Subcutaneous abdominal adipose tissue (tissue), 5 donors: ENCODE results near the gene PTPN22.

Experiments used
- H3K27ac ChIP-seq: one replicate; pipeline ENCODE4 v1.7.0; 2013; ENCODE audit warnings: low read depth, mild to moderate bottlenecking, inconsistent platforms, low read length, moderate library complexity
- H3K27me3 ChIP-seq, 5 donors: one replicate each; pipeline ENCODE4 v1.7.0; 2013; ENCODE audit warnings: low read length in 5 of 5, inconsistent platforms in 1 of 5; ENCODE audit not compliant: control insufficient read depth in 5 of 5, insufficient read depth in 4 of 5
- H3K36me3 ChIP-seq, 5 donors: one replicate each; pipeline ENCODE4 v1.7.0; 2013; ENCODE audit warnings: low read length in 5 of 5; ENCODE audit not compliant: control insufficient read depth in 5 of 5, insufficient read depth in 5 of 5
- H3K4me1 ChIP-seq, 5 donors: one replicate each; pipeline ENCODE4 v1.7.0; 2013; ENCODE audit warnings: low read length in 5 of 5, mild to moderate bottlenecking in 3 of 5, moderate library complexity in 1 of 5; ENCODE audit not compliant: control insufficient read depth in 5 of 5, insufficient read depth in 5 of 5
- H3K4me3 ChIP-seq, 5 donors: one replicate each; pipeline ENCODE4 v1.7.0; 2013; ENCODE audit warnings: low read length in 5 of 5, low read depth in 1 of 5
- H3K9ac ChIP-seq, 5 donors: one replicate each; pipeline ENCODE4 v1.7.0; 2013; ENCODE audit warnings: low read length in 5 of 5, mild to moderate bottlenecking in 4 of 5, moderate library complexity in 3 of 5
- H3K9me3 ChIP-seq, 5 donors: one replicate each; pipeline ENCODE4 v1.7.0; 2013; ENCODE audit warnings: low read length in 5 of 5; ENCODE audit not compliant: control insufficient read depth in 5 of 5
- donor health status: healthy.
- donor health status: healthy.
- donor health status: healthy.
- donor health status: healthy.
- donor health status: healthy.

The PTPN22 gene

DNA sequence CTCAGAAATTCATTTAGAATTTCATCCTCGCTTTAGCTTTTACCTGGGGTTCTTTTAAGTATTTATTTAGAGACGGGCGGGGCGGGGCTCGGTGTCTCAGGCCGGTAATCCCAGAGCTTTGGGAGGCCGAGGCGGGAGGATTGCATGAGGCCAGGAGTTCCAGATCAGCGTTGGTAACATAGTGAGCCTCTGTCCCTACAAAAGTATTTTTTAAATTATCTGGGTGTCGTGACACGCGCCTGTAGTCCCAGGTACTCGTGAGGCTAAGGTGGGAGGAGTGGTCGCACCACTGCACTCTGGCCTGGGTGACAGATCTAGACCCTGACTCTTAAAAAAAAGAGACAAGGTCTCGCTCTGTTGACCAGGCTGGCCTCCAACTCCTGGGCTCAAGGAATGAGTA, 58.3 kb downstream of the PTPN22 start:
- no peaks in the 10 kb centered on the region for H3K27me3 ChIP-seq
- H3K36me3 ChIP-seq, result no peaks in the 10 kb centered on the region
- peaks cover 0 to 34% (median 25%) of the 10 kb centered on the region in 5 donors for H3K4me1 ChIP-seq
- no peak overlapping the region for H3K27ac ChIP-seq
- H3K9ac ChIP-seq, result peak overlapping the region in 1 of 5 donors; percentile 86
- peak overlapping the region in 2 of 5 donors; percentile 77 to 98 for H3K4me3 ChIP-seq
- H3K9me3 ChIP-seq, result no peaks in the 10 kb centered on the region

DNA sequence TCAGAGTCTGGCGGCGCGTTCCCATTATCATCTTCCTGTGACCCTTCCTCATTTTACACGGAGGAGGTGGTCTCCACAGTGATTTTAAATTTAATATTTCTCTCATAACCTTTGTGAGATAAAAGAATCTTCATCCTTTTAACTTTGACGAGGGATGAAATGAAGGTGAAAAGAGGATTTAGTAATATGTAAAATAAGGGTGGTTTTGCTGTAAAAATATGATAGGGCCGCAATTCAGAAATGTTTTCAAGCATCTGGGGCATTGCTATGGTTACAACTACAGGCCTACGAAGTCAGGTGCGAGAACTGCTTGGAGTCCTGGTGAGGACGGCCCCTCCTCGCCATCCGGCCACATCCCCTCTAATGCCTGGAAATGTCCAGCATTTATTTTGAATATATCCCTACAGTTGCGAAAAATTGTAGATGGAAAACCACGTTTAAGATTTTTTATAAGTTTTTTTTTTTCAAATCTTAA, 58.8 kb downstream of the PTPN22 start:
- no peaks in the 10 kb centered on the region for H3K36me3 ChIP-seq
- no peaks in the 10 kb centered on the region for H3K9me3 ChIP-seq
- H3K4me1 ChIP-seq, result peaks cover 0 to 36% (median 25%) of the 10 kb centered on the region in 5 donors
- peak overlapping the region; percentile 80 for H3K27ac ChIP-seq
- peak overlapping the region; percentile 73 to 95 (median 86) for H3K9ac ChIP-seq
- peak overlapping the region; percentile 57 to 98 (median 74) for H3K4me3 ChIP-seq
- no peaks in the 10 kb centered on the region for H3K27me3 ChIP-seq

- peak within 1 kb of the TSS; percentile 90 to 98 (median 95) for H3K9ac ChIP-seq
- H3K4me3 ChIP-seq, result peak within 1 kb of the TSS; percentile 74 to 99 (median 99)
- H3K27me3 ChIP-seq, result no peaks in the 10 kb centered on the region
- H3K27ac ChIP-seq, result peak within 1 kb of the TSS; percentile 90
- H3K4me1 ChIP-seq, result peaks cover 0 to 36% (median 25%) of the 10 kb centered on the region in 5 donors
- no peaks in the 10 kb centered on the region for H3K9me3 ChIP-seq
- no peaks in the 10 kb centered on the region for H3K36me3 ChIP-seq
Measured at GRCh38 chr1:113811888-113812660, 59.4 kb downstream of the PTPN22 start, which contains the start of gene RSBN1. Gene RSBN1, minus strand, starts transcription at chr1:113812476. Its CDS starts 64 bp downstream, at chr1:113812412.

DNA sequence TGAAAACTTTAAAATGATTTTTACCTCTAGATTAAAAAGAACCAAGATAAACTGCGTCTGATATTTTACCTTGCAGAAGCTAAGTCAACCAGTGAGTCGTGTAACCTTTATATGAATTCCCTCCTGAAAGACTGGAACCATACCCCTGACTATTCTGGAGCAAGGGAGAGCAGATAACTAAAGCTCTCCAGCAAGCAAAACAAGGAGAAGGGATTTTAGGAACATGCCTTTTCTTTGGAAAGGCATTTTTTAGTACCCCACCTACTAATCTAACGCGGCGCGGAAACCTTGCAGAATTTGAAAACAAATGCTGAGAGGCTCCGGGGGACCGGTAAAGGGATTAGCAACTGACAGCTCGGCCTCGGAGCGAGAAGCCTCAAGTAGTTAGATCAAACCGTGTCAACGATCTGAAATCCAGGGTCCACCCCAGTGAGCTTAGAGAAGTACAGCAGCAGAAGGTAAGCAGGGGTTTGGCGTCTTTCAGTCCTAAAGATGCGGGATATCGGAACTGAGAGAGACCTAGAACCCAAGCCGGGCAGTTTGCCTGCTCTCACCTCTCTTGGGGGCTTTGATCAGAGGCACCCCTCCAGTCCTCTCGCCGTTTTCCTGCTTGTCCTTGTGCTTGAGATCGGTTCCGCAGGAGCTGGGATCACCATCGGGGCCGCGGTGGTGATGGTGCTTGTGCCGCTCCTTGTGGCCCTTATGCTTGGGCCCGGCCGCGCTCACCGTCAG, 60.2 kb downstream of the PTPN22 start:
- H3K9ac ChIP-seq, result peak overlapping the region; percentile 90 to 98 (median 95)
- H3K9me3 ChIP-seq, result no peaks in the 10 kb centered on the region
- H3K27ac ChIP-seq, result peak overlapping the region; percentile 90
- peak overlapping the region; percentile 74 to 99 (median 99) for H3K4me3 ChIP-seq
- H3K27me3 ChIP-seq, result no peaks in the 10 kb centered on the region
- no peaks in the 10 kb centered on the region for H3K36me3 ChIP-seq
- peaks cover 0 to 36% (median 25%) of the 10 kb centered on the region in 5 donors for H3K4me1 ChIP-seq

- no peaks in the 10 kb centered on the region for H3K9me3 ChIP-seq
- H3K9ac ChIP-seq, result peak overlapping the region in 4 of 5 donors; percentile 13 to 95 (median 48)
- peak overlapping the region; percentile 33 for H3K27ac ChIP-seq
- no peaks in the 10 kb centered on the region for H3K27me3 ChIP-seq
- peak overlapping the region in 3 of 5 donors; percentile 26 to 98 (median 30) for H3K4me3 ChIP-seq
- H3K4me1 ChIP-seq, result peaks cover 0 to 36% (median 25%) of the 10 kb centered on the region in 5 donors
- H3K36me3 ChIP-seq, result no peaks in the 10 kb centered on the region
Measured at GRCh38 chr1:113809670-113810602, 61.6 kb downstream of the PTPN22 start.

GRCh38 chr1:113808450-113809195, 62.9 kb downstream of the PTPN22 start:
- peak overlapping the region; percentile 49 for H3K27ac ChIP-seq
- no peaks in the 10 kb centered on the region for H3K27me3 ChIP-seq

DNA sequence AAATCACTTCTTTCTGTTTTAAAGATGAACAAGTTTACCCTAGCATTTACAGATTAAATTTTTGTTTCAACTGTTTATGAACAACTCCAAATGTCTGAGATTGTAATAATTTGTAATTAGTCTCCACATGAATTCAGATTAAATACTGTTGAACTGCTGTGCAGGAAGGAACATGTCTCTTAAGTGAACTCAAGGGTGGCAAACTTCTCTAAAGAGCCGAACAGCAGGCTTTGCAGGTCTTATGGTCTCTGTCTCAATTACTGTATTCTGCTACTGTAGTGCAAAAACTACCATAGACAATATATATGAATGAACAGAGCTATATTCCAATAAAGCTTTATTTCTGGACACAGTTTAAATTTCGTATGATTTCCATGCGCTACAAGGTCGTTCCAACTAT, 65.9 kb downstream of the PTPN22 start:
- Histone ChIP-seq H3K36me3 (no peaks in the 10 kb centered on the region), H3K27ac (no peak overlapping the region), H3K9ac (no peak overlapping the region), H3K4me3 (no peak overlapping the region), H3K27me3 (no peaks in the 10 kb centered on the region), H3K9me3 (no peaks in the 10 kb centered on the region), H3K4me1 (peaks cover 0 to 34% (median 15%) of the 10 kb centered on the region in 5 donors)

More at GRCh38 chr1:113808450-113809195, 62.9 kb downstream of the PTPN22 start:
- Histone ChIP-seq H3K9ac (no peak overlapping the region), H3K9me3 (no peaks in the 10 kb centered on the region), H3K36me3 (no peaks in the 10 kb centered on the region), H3K4me1 (peaks cover 0 to 45% (median 30%) of the 10 kb centered on the region in 5 donors), H3K4me3 (no peak overlapping the region)

DNA sequence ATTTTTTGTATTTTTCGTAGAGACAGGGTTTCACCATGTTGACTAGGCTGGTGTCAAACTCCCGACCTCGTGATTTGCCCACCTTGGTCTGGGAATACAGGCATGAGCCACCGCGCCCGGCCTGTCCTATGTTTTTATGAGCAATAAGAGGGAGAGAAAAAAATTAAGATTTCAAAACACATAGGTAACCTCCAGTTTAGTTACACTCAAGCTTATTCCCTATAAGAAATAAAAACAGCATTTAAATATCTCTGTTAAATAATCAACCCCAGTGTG, 66.3 kb downstream of the PTPN22 start:
- peaks cover 0 to 32% (median 12%) of the 10 kb centered on the region in 5 donors for H3K4me1 ChIP-seq
- no peaks in the 10 kb centered on the region for H3K9me3 ChIP-seq
- no peak overlapping the region for H3K9ac ChIP-seq
- H3K4me3 ChIP-seq, result no peak overlapping the region
- no peak overlapping the region for H3K27ac ChIP-seq
- H3K36me3 ChIP-seq, result no peaks in the 10 kb centered on the region
- no peaks in the 10 kb centered on the region for H3K27me3 ChIP-seq
